IMR-90 (cell line): ENCODE data around the gene SHISAL1.

ENCODE experiments used
- CEBPB ChIP-seq: IDR thresholded peaks from 2 replicates; pipeline ENCODE4 v1.6.1; 2012; ENCODE audit warnings: low read depth, low read length, improper control_type of control experiment
- CTCF ChIP-seq: conservative IDR thresholded peaks from 2 replicates; pipeline ENCODE4 v1.5.1; 2012; ENCODE audit warnings: mild to moderate bottlenecking, low read depth, low read length, improper control_type of control experiment
- FOS ChIP-seq: fragments of 150-350 bp; IDR thresholded peaks from 2 replicates; pipeline ENCODE4 v1.6.1; 2016; ENCODE audit warnings: low read depth, low read length
- POLR2A ChIP-seq: IDR thresholded peaks from 2 replicates; pipeline ENCODE4 v1.6.1; 2012; ENCODE audit warnings: mild to moderate bottlenecking, low read depth, low read length
- RCOR1 ChIP-seq: IDR thresholded peaks from 2 replicates; pipeline ENCODE4 v1.6.1; 2012; ENCODE audit warnings: mild to moderate bottlenecking, low read length, improper control_type of control experiment; ENCODE audit not compliant: insufficient replicate concordance
- RFX5 ChIP-seq: IDR thresholded peaks from 2 replicates; pipeline ENCODE4 v1.8.0; 2012; ENCODE audit warnings: low read depth, mild to moderate bottlenecking, low read length, moderate library complexity
- USF2 ChIP-seq: fragments of 150-350 bp; IDR thresholded peaks from 2 replicates; pipeline ENCODE4 v1.6.1; 2017; ENCODE audit warnings: mild to moderate bottlenecking, antibody characterized with exemption, low read length, low read depth

GRCh38 chr22:44270556-44270880 is 42.2 kb downstream of the SHISAL1 start:
- TF ChIP-seq RCOR1 (no peak), FOS (no peak), CTCF (no peak), POLR2A (no peak), USF2 (no peak), RFX5 (no peak), CEBPB (no peak)
